DOHH2 (cell line): ENCODE measurements around the gene VSTM2L.

Source experiments
- H3F3A ChIP-seq: fragments of 200-600 bp; sonication (generic), shearing (Covaris generic); 2 replicates; pipeline ENCODE4 v1.6.0; 2016; ENCODE audit warnings: antibody characterized with exemption, mild to moderate bottlenecking; ENCODE audit not compliant: control insufficient read depth, insufficient read depth
- H3K27ac ChIP-seq: fragments of 200-600 bp; sonication (generic); 2 replicates; pipeline ENCODE4 v1.5.1; 2014; ENCODE audit warnings: low read depth, mild to moderate bottlenecking, low read length, moderate library complexity
- H3K27me3 ChIP-seq: fragments of 200-600 bp; sonication (generic); 2 replicates; pipeline ENCODE4 v1.6.1; 2014; ENCODE audit warnings: mild to moderate bottlenecking, low read length, mixed read lengths; ENCODE audit not compliant: control insufficient read depth
- H3K36me3 ChIP-seq: fragments of 200-600 bp; sonication (generic); 2 replicates; pipeline ENCODE4 v1.6.1; 2014; ENCODE audit warnings: mild to moderate bottlenecking, low read length, moderate library complexity, mixed read lengths; ENCODE audit not compliant: control insufficient read depth
- H3K4me1 ChIP-seq: fragments of 200-600 bp; sonication (generic); 2 replicates; pipeline ENCODE4 v1.6.1; 2014; ENCODE audit warnings: mild to moderate bottlenecking, low read length, mixed read lengths; ENCODE audit not compliant: control insufficient read depth
- H3K4me2 ChIP-seq: fragments of 200-600 bp; sonication (generic); 2 replicates; pipeline ENCODE4 v1.6.0; 2014; ENCODE audit warnings: mild to moderate bottlenecking, low read length, moderate library complexity
- H3K4me3 ChIP-seq: fragments of 200-600 bp; sonication (generic); 2 replicates; pipeline ENCODE4 v1.5.1; 2014; ENCODE audit warnings: mild to moderate bottlenecking, low read length, mixed read lengths
- H3K79me2 ChIP-seq: fragments of 200-600 bp; sonication (generic); 2 replicates; pipeline ENCODE4 v1.6.1; 2014; ENCODE audit warnings: mild to moderate bottlenecking, low read length, mixed read lengths; ENCODE audit not compliant: control insufficient read depth
- H3K9me2 ChIP-seq: fragments of 200-600 bp; sonication (generic); replicated peaks from 2 replicates; pipeline ENCODE4 v1.6.1; 2014; ENCODE audit warnings: mild to moderate bottlenecking, low read length, mixed read lengths; ENCODE audit not compliant: control insufficient read depth
- H3K9me3 ChIP-seq: fragments of 200-600 bp; sonication (generic); 2 replicates; pipeline ENCODE4 v1.6.1; 2014; ENCODE audit warnings: antibody characterized with exemption, low read length, mixed read lengths; ENCODE audit not compliant: control insufficient read depth, insufficient read depth
- H4K20me1 ChIP-seq: fragments of 200-600 bp; sonication (generic); 2 replicates; pipeline ENCODE4 v1.6.0; 2014; ENCODE audit warnings: low read depth, mild to moderate bottlenecking, antibody characterized with exemption, low read length, moderate library complexity; ENCODE audit not compliant: control insufficient read depth, insufficient read depth
- EZH2phosphoT487 ChIP-seq: fragments of 200-600 bp; sonication (generic); IDR thresholded peaks from 2 replicates; pipeline ENCODE4 v1.6.1; 2017; ENCODE audit warnings: borderline replicate concordance, mild to moderate bottlenecking, antibody characterized with exemption, low read length, moderate library complexity, mixed read lengths
- TF ChIP-seq, protein P1 (sequence below): fragments of 200-600 bp; sonication (generic); IDR thresholded peaks from one replicate; pipeline ENCODE4 v1.5.1; 2014; ENCODE audit warnings: antibody characterized with exemption, mild to moderate bottlenecking, low read depth, low read length; ENCODE audit not compliant: poor library complexity, severe bottlenecking

Gene VSTM2L

DNA sequence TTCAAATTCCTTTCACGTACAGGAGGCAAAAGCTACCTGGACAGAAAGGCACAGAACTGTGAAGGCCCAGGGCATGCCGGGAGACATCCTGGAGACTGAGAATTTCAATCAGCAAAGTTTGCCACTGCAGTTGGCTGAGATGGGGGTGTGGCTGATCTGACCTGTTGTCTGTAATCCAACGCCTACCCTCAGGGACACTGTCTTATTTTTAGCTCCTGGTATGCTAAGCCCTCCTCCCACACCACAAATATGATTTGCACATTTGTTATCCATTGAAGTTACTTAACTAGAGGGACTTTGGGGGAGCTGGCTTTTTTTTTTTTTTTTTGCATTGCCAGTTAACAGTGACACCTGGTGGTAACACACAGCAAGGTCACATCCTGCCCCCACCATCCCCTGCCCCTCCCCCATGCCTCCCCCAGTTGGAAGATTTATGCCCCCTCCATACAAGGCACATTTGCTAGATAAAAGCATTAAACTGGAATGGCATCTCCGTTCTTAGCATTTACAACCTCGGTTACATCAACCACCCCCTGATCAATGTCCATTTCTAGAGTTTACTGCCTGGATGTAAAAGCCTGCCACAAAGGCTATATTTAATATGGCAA lies 90.0 kb downstream of the VSTM2L start:
- TF ChIP-seq, protein P1, sequence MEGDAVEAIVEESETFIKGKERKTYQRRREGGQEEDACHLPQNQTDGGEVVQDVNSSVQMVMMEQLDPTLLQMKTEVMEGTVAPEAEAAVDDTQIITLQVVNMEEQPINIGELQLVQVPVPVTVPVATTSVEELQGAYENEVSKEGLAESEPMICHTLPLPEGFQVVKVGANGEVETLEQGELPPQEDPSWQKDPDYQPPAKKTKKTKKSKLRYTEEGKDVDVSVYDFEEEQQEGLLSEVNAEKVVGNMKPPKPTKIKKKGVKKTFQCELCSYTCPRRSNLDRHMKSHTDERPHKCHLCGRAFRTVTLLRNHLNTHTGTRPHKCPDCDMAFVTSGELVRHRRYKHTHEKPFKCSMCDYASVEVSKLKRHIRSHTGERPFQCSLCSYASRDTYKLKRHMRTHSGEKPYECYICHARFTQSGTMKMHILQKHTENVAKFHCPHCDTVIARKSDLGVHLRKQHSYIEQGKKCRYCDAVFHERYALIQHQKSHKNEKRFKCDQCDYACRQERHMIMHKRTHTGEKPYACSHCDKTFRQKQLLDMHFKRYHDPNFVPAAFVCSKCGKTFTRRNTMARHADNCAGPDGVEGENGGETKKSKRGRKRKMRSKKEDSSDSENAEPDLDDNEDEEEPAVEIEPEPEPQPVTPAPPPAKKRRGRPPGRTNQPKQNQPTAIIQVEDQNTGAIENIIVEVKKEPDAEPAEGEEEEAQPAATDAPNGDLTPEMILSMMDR, result peak; percentile 63
- no peak for TF ChIP-seq EZH2phosphoT487
- no peak overlapping the region for H3K27ac ChIP-seq
- peaks cover 9% of the 10 kb centered on the region for H4K20me1 ChIP-seq
- peaks cover 70% of the 10 kb centered on the region for H3K36me3 ChIP-seq
- H3K4me2 ChIP-seq, result no peak overlapping the region
- H3K4me3 ChIP-seq, result no peak overlapping the region
- peaks cover 10% of the 10 kb centered on the region for H3K4me1 ChIP-seq
- H3F3A ChIP-seq, result no peaks in the 10 kb centered on the region
- H3K9me2 ChIP-seq, result no peaks in the 10 kb centered on the region
- no peaks in the 10 kb centered on the region for H3K79me2 ChIP-seq
- no peaks in the 10 kb centered on the region for H3K27me3 ChIP-seq
- H3K9me3 ChIP-seq, result no peaks in the 10 kb centered on the region

DNA sequence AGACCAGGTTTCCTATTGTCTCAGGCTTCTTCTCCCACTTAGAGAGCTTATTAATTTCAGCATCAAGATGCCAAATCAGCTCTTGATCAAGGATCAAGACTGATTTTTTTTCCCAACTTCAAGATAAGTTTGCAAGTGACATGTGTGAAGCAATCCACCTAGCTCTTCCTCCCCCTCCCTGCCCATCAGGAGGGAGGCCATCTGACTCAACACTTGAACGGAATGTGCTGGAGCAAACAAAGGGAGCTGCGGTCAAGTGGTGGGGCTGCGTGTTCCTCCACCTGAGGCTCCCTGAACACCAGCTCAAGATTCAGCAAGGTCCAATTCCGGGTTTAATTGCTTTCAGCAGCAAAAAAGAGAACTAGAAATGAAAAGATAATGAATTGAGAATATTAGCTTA lies 91.6 kb downstream of the VSTM2L start:
- peaks cover 9% of the 10 kb centered on the region for H4K20me1 ChIP-seq
- no peak overlapping the region for H3K4me2 ChIP-seq
- no peaks in the 10 kb centered on the region for H3K9me3 ChIP-seq
- H3K4me3 ChIP-seq, result no peak overlapping the region
- no peaks in the 10 kb centered on the region for H3K27me3 ChIP-seq
- H3K4me1 ChIP-seq, result peaks cover 10% of the 10 kb centered on the region
- H3K9me2 ChIP-seq, result no peaks in the 10 kb centered on the region
- no peaks in the 10 kb centered on the region for H3K79me2 ChIP-seq
- H3F3A ChIP-seq, result no peaks in the 10 kb centered on the region
- no peak overlapping the region for H3K27ac ChIP-seq
- no peak for TF ChIP-seq EZH2phosphoT487
- TF ChIP-seq, protein P1, result no peak
- H3K36me3 ChIP-seq, result peaks cover 76% of the 10 kb centered on the region
